Heart left ventricle (tissue), 13 donors: ENCODE results near the gene TGM4.

Experiments
- CTCF ChIP-seq, 12 donors: fragments of 200-600 bp; sonication (generic) in 4 of 12; IDR thresholded peaks; one replicate each; pipeline versions ENCODE4 v1.5.0 to v1.8.0; 2018 to 2022; ENCODE audit warnings: antibody characterized with exemption in 12 of 12, mild to moderate bottlenecking in 5 of 12
- POLR2A ChIP-seq, 2 donors: fragments of 450-650 bp; IDR thresholded peaks; one replicate each; pipeline ENCODE4 v1.6.1; 2017; ENCODE audit warnings: antibody characterized with exemption in 2 of 2, mild to moderate bottlenecking in 2 of 2, moderate library complexity in 2 of 2
- donor health status: ischemic (EF 13 %, LVEDD 7.1; RV severe dilation, severe dysfunction).
- donor health status: DM: no; HTN: yes; CAD: no.
- donor health status: DM: no; HTN: no; CAD: no.
- donor health status: ischemic (EF 25% LVEDD 6.9; RV normal size, moderate dysfunction).
- donor health status: ischemic (EF 25% LVEDD 5.7; RV mildly dilated, moderate dysfunction).
- donor health status: ischemic (EF 35%, LVEDD 5.7; RV mildly dilated, moderate dysfunction).
- donor health status: nonischemic (EF 11% LVEDD 7.7; RV severe dilation, severe dysfunction).
- donor health status: DM: yes; HTN: yes; CAD: no.
- donor health status: PGD.
- donor health status: ischemic (EF 29% LVEDD 5.4; RV normal size, mild dysfunction).
- donor health status: nonischemic (EF 23%, LVEDD 6.1; RV moderate dilation, normal function).

GRCh38 chr3:44875596-44875995 lies 1.2 kb downstream of the TGM4 start:
- TF ChIP-seq POLR2A (IDR thresholded peaks at IDR 0.05) (no peak), CTCF (IDR thresholded peaks at IDR 0.05) (no peak)
